Measurements from ENCODE around the gene TPCN2. TPM values are rescaled to one million over a fixed set of nuclear protein-coding genes. Genes with fewer than 3 reads are reported as not detected.

Gene TPCN2
- total and polyA plus RNA-seq, 4 donors, result 6.4 to 20.8 (median 12.1) TPM

- Histone ChIP-seq H3K9ac (ENCODE audit: low read depth in 1 of 2, low read length in 2 of 2) (no peak overlapping the region), H3K27ac (ENCODE audit: low read depth in 1 of 2, low read length in 2 of 2) (no peak overlapping the region), H3K27me3 (ENCODE audit: control insufficient read depth in 4 of 4, insufficient read depth in 4 of 4, low read length in 3 of 4) (peaks cover 0 to 3% (median 1%) of the 10 kb centered on the region in 4 donors), H3K4me1 (ENCODE audit: control insufficient read depth in 4 of 4, insufficient read depth in 4 of 4, low read length in 3 of 4) (no peaks in the 10 kb centered on the region), H3K4me3 (ENCODE audit: low read depth in 1 of 3, low read length in 3 of 3) (no peak overlapping the region), H3K9me3 (ENCODE audit: control insufficient read depth in 4 of 4, low read length in 3 of 4) (peaks cover 0 to 2% (median 0%) of the 10 kb centered on the region in 4 donors), H3K36me3 (ENCODE audit: control insufficient read depth in 4 of 4, insufficient read depth in 3 of 4, low read depth in 1 of 4, low read length in 3 of 4) (no peaks in the 10 kb centered on the region)
- no peak for TF ChIP-seq TAF1 (conservative IDR thresholded peaks at IDR 0.05)
- no peak for TF ChIP-seq RXRA (IDR thresholded peaks at IDR 0.05)
- TF ChIP-seq HNF4A (conservative IDR thresholded peaks at IDR 0.05), result no peak
- no peak for TF ChIP-seq HNF4G (IDR thresholded peaks at IDR 0.05)
- no peak for TF ChIP-seq ZBTB33 (IDR thresholded peaks at IDR 0.05)
- TF ChIP-seq FOXA2 (IDR thresholded peaks at IDR 0.05), result no peak
- no peak for TF ChIP-seq FOXA1 (IDR thresholded peaks at IDR 0.05)
- TF ChIP-seq GABPA (IDR thresholded peaks at IDR 0.05 in 1 of 2, conservative IDR thresholded peaks at IDR 0.05 in 1 of 2), result no peak
- 94% methylated on average over 19 of the region's 19 CpGs for WGBS
- DNase-seq (ENCODE audit: low spot score), result no peak
These were observed 110.6 kb downstream of the TPCN2 start for GRCh38 chr11:69159150-69159852.

- Histone ChIP-seq H3K4me1 (ENCODE audit: control insufficient read depth in 4 of 4, insufficient read depth in 4 of 4, low read length in 3 of 4) (no peaks in the 10 kb centered on the region), H3K27me3 (ENCODE audit: control insufficient read depth in 4 of 4, insufficient read depth in 4 of 4, low read length in 3 of 4) (peaks cover 0 to 3% (median 1%) of the 10 kb centered on the region in 4 donors), H3K9ac (ENCODE audit: low read depth in 1 of 2, low read length in 2 of 2) (no peak overlapping the region), H3K36me3 (ENCODE audit: control insufficient read depth in 4 of 4, insufficient read depth in 3 of 4, low read depth in 1 of 4, low read length in 3 of 4) (no peaks in the 10 kb centered on the region), H3K9me3 (ENCODE audit: control insufficient read depth in 4 of 4, low read length in 3 of 4) (peaks cover 0 to 2% (median 0%) of the 10 kb centered on the region in 4 donors), H3K4me3 (ENCODE audit: low read depth in 1 of 3, low read length in 3 of 3) (no peak overlapping the region), H3K27ac (ENCODE audit: low read depth in 1 of 2, low read length in 2 of 2) (no peak overlapping the region)
- no peak for DNase-seq (ENCODE audit: low spot score)
- TF ChIP-seq GABPA (IDR thresholded peaks at IDR 0.05 in 1 of 2, conservative IDR thresholded peaks at IDR 0.05 in 1 of 2) (no peak), EGR1 (IDR thresholded peaks at IDR 0.05; ENCODE audit: low read depth in 2 of 2) (no peak), FOXA2 (IDR thresholded peaks at IDR 0.05) (no peak), YY1 (IDR thresholded peaks at IDR 0.05) (no peak), SP1 (IDR thresholded peaks at IDR 0.05) (no peak), ZBTB33 (IDR thresholded peaks at IDR 0.05) (no peak), REST (IDR thresholded peaks at IDR 0.05) (no peak), NR2F2 (IDR thresholded peaks at IDR 0.05) (no peak), CTCF (IDR thresholded peaks at IDR 0.05; ENCODE audit: low read depth, low read length, missing input control) (no peak)
- 90% methylated on average over 15 of the region's 15 CpGs for WGBS
These were observed 111.8 kb downstream of the TPCN2 start for GRCh38 chr11:69160296-69161116.
